HG03457 (cell line): ENCODE measurements around the gene MBOAT2.
"Not testable (repeated sequence)": the region's sequence is repeated elsewhere in the genome, so short reads cannot be mapped to it uniquely, and the experiment has no call there.

Source experiments
- ATAC-seq: cut with Tn5 transposase; IDR thresholded peaks from one replicate; pipeline ENCODE4 v1.9.1; 2021; ENCODE audit warnings: moderate number of reproducible peaks; ENCODE audit not compliant: unreplicated experiment

MBOAT2 gene

GRCh38 chr2:8962890-8963289 is 40.6 kb downstream of the MBOAT2 start:
- ATAC-seq, result no peak

- no peak for ATAC-seq
Observed at GRCh38 chr2:8957628-8958027, 45.9 kb downstream of the MBOAT2 start.

GRCh38 chr2:8956774-8957173 is 46.7 kb downstream of the MBOAT2 start:
- ATAC-seq, result no peak

GRCh38 chr2:8954990-8955389 is 48.5 kb downstream of the MBOAT2 start:
- ATAC-seq, result no peak

GRCh38 chr2:8953525-8953924 is 50.0 kb downstream of the MBOAT2 start:
- ATAC-seq, result no peak

- ATAC-seq, result no peak
Observed at GRCh38 chr2:8939486-8940114, 63.9 kb downstream of the MBOAT2 start.

GRCh38 chr2:8938384-8938783 is 65.1 kb downstream of the MBOAT2 start:
- no peak for ATAC-seq

- no peak for ATAC-seq
Observed at GRCh38 chr2:8935982-8936381, 67.5 kb downstream of the MBOAT2 start.

- ATAC-seq, result no peak
Observed at GRCh38 chr2:8934338-8934737, 69.1 kb downstream of the MBOAT2 start.

GRCh38 chr2:8932702-8933101 is 70.8 kb downstream of the MBOAT2 start:
- ATAC-seq, result no peak

- ATAC-seq, result not testable (repeated sequence)
Observed at GRCh38 chr2:8930185-8930584, 73.3 kb downstream of the MBOAT2 start.

GRCh38 chr2:8929128-8929527 is 74.4 kb downstream of the MBOAT2 start:
- no peak for ATAC-seq

- ATAC-seq, result no peak
Observed at GRCh38 chr2:8927510-8928455, 75.7 kb downstream of the MBOAT2 start.

GRCh38 chr2:8926356-8926755 is 77.1 kb downstream of the MBOAT2 start:
- no peak for ATAC-seq

- no peak for ATAC-seq
Observed at GRCh38 chr2:8925411-8925810, 78.1 kb downstream of the MBOAT2 start.

GRCh38 chr2:8923183-8923582 is 80.3 kb downstream of the MBOAT2 start:
- no peak for ATAC-seq

GRCh38 chr2:8922431-8922830 is 81.1 kb downstream of the MBOAT2 start:
- ATAC-seq, result no peak

GRCh38 chr2:8918412-8918811 is 85.1 kb downstream of the MBOAT2 start:
- ATAC-seq, result no peak

- no peak for ATAC-seq
Observed at GRCh38 chr2:8915941-8916340, 87.5 kb downstream of the MBOAT2 start.

GRCh38 chr2:8913767-8914166 is 89.7 kb downstream of the MBOAT2 start:
- not testable (repeated sequence) for ATAC-seq

GRCh38 chr2:8907764-8908288 is 95.7 kb downstream of the MBOAT2 start:
- no peak for ATAC-seq

GRCh38 chr2:8903924-8904323 is 99.6 kb downstream of the MBOAT2 start:
- ATAC-seq, result not testable (repeated sequence)
